ENCODE data around the gene RALGAPB. TPM values are rescaled to one million over a fixed set of nuclear protein-coding genes. Genes with fewer than 3 reads are reported as not detected.

RALGAPB gene
- total RNA-seq, 1 donor, result 45.8 TPM

DNA sequence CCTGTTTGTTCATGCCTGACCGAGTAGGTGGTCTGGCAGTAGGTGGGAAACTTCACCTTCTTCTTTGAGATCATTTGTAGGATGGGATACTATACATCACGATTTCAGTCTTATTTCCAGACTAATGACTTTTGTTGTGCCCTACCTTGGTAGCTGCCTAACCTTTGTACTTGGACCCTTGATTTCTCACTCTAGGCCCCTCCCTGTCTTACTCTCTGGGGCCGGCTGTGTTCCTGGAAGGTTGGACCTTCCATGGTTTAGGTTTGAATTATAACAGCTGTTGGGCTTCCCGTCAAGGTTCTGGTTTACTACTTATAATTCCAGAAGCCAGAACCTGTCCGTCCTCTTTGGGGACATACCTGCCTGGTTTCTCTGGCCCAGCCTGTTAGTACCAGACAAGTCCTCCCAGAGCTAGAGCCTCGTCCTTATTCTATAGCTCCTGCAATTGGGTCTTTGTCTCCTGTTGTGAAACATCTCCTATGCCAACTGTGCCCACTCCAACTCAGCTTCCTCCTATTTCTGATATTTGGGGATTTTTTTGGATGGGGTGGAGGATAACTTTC is 93.5 kb downstream of the RALGAPB start:
- H3K4me3 ChIP-seq (ENCODE audit: low read depth, low read length), result no peak overlapping the region
- TF ChIP-seq, protein P1, sequence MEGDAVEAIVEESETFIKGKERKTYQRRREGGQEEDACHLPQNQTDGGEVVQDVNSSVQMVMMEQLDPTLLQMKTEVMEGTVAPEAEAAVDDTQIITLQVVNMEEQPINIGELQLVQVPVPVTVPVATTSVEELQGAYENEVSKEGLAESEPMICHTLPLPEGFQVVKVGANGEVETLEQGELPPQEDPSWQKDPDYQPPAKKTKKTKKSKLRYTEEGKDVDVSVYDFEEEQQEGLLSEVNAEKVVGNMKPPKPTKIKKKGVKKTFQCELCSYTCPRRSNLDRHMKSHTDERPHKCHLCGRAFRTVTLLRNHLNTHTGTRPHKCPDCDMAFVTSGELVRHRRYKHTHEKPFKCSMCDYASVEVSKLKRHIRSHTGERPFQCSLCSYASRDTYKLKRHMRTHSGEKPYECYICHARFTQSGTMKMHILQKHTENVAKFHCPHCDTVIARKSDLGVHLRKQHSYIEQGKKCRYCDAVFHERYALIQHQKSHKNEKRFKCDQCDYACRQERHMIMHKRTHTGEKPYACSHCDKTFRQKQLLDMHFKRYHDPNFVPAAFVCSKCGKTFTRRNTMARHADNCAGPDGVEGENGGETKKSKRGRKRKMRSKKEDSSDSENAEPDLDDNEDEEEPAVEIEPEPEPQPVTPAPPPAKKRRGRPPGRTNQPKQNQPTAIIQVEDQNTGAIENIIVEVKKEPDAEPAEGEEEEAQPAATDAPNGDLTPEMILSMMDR (IDR thresholded peaks at IDR 0.05; ENCODE audit: insufficient read depth, low read depth, low read length), result no peak
- DNase-seq (ENCODE audit: low read depth), result no peak

DNA sequence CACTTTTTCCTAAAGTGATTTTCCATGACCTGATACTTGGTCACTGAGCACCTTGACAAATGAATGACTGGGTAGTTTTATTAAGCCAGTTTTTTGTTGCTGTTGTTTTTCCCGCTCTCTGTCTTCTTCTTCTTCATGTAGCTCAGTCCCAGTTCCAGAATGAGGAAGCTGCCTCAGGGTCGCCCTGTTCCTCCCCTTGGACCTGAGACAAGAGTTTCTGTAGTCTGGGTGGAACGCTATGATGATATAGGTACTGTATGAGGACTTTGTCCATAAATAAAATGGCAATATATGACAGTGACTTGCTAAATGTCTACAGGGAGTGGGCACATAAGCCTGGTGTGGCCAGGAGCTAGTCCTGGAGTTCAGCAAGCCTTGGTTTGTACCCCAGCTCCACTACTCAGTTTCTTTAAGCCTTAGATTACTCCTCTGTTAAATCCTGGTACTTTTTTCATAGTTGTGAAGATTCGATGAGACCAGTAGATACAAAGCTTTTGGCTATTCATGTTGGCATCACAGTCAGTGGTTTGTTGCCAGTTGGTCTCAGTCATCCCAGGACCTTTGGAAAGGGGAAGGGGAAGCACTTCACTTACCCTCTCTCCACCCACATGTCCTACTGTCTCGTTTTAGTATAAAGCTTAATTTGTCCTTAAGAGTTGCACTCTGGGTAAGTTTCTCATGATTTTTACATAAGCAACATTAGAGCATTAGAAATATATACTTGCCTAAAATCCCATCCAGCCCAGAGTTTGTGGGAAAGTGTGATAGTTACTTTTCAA is 97.3 kb downstream of the RALGAPB start:
- TF ChIP-seq, protein P1 (IDR thresholded peaks at IDR 0.05; ENCODE audit: insufficient read depth, low read depth, low read length), result no peak
- no peak for DNase-seq (ENCODE audit: low read depth)
- no peak overlapping the region for H3K4me3 ChIP-seq (ENCODE audit: low read depth, low read length)

DNA sequence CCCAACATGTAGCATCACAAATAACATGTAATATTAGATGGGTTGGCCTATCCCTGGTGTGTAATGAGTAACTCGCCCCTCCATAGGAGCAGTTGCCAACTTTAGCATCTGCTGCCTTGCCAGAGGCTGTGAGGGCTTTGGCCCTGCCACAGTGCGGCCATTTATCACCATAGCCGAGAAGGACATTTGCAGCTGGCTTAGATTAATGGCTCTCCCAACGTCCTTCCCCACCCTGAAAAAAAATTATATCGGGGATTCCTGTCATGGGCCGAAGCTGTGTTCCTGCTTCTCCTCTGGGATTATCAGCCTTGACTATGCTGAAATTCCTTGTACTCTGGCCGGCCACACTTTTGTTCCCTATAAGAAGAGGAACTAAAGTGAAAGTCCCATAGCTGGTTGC is 100.8 kb downstream of the RALGAPB start:
- no peak overlapping the region for H3K4me3 ChIP-seq (ENCODE audit: low read depth, low read length)
- no peak for DNase-seq (ENCODE audit: low read depth)
- TF ChIP-seq, protein P1 (IDR thresholded peaks at IDR 0.05; ENCODE audit: insufficient read depth, low read depth, low read length), result no peak

DNA sequence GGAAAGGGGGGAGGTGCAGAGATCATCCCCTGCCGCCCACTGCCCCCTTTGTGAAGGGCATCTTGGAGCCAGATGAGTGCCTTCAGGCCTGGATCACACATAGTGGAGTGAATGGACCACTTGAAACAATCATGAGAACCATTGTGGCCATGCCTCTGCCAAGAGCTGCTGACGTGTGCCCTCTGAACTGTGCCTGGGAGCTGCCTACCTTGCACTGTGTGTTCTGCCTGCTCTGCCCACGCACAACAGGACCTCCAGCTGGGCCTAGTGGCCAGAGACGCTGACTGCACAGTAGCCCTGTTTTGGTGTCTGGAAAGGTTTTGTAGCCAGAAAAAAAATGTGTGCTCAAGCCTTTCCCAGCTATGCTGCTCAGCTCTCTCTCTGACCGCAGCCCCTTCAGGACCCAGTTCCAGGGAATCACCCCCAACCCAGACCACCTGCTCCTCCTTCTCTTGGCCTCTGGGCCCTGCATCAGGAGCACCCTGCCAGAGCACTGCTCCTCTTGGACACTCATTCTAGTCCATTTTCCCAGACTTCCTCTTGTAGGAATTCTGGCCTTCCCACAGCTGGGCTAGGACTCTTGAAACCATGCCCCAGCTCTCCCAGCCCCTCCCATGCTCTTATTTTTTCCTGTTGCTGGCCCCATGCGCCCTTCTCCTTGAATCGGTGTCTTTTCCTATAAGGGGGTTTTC is 106.7 kb downstream of the RALGAPB start:
- no peak overlapping the region for H3K4me3 ChIP-seq (ENCODE audit: low read depth, low read length)
- TF ChIP-seq, protein P1 (IDR thresholded peaks at IDR 0.05; ENCODE audit: insufficient read depth, low read depth, low read length), result no peak
- DNase-seq (ENCODE audit: low read depth), result no peak

DNA sequence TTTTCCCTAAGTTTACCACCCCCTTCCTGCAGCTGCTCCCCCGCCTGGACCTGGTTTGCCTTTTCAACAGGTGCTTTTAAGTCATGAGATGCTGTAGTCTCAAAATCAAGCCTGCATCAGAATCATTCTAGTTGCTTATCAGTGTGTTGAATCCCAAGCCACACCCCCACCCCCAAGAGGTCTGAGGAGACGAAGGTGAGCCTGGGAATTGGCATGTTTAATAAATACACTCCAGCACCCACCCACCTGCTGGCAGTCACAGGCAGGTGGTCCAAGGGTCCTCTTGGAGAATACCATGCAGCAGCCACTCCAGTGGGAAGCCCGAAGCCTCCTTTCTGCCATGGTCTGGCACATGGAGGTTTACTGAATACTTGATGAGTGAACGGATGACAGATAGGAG is 107.3 kb downstream of the RALGAPB start:
- H3K4me3 ChIP-seq (ENCODE audit: low read depth, low read length), result no peak overlapping the region
- TF ChIP-seq, protein P1 (IDR thresholded peaks at IDR 0.05; ENCODE audit: insufficient read depth, low read depth, low read length), result no peak
- DNase-seq (ENCODE audit: low read depth), result no peak

DNA sequence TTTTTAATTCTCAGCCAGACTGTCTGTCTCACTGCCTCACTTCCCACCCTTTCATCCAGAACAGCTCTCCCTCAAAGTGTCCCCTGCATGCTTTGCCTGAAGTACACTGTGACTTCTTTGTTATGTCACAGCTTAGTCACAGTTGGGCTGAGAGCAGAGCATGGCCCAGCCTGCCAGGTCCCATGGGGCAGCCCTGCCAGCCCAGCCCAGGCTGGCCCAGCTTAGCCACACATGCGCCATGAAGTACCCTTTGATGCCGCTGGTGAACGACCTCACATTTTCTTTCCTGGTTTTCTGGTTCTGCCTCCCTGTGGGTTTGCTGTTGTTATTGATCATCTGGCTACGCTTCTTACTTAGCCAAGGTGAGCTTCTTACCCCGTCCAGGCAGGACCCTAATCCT is 108.4 kb downstream of the RALGAPB start, which contains the start of gene ADIG:
ADIG (plus strand) TSS at position 185 of the 400 bp plus-strand sequence; CDS start at position 239, 54 bp downstream.
- TF ChIP-seq, protein P1 (IDR thresholded peaks at IDR 0.05; ENCODE audit: insufficient read depth, low read depth, low read length), result no peak
- no peak for DNase-seq (ENCODE audit: low read depth)
- no peak within 1 kb of the TSS for H3K4me3 ChIP-seq (ENCODE audit: low read depth, low read length)
